K562 (cell line): ENCODE results near the gene ATP8B2. TPM values are rescaled to one million over a fixed set of nuclear protein-coding genes. Genes with fewer than 3 reads are reported as not detected.
A peak's percentile ranks its signal among the peaks of the same experiment; 100 is the strongest.

Experiments used
- CCNT2 ChIP-seq: IDR thresholded peaks from 2 replicates; pipeline ENCODE4 v1.6.1; 2011; ENCODE audit warnings: borderline replicate concordance, low read depth, mild to moderate bottlenecking, moderate library complexity, mixed read lengths, low read length; ENCODE audit not compliant: insufficient read length; ENCODE audit errors: extremely low read depth
- HOMEZ ChIP-seq: fragments of 250-450 bp; sonication (Bioruptor Pico); IDR thresholded peaks from 2 replicates; pipeline ENCODE4 v1.4.0; 2020; ENCODE audit warnings: mild to moderate bottlenecking, moderate library complexity
- MAZ ChIP-seq, 2 experiments: fragments of 450-650 bp in 1 of 2; sonication (generic) in 1 of 2; formaldehyde crosslinking; IDR thresholded peaks in 1 of 2; conservative IDR thresholded peaks in 1 of 2; 2 replicates each; pipeline versions ENCODE4 v1.4.0 to v1.5.0; 2020; ENCODE audit warnings: mild to moderate bottlenecking in 1 of 2, missing genetic modification reagents in 1 of 2
- NCOR1 ChIP-seq: fragments of 450-650 bp; IDR thresholded peaks from 2 replicates; pipeline ENCODE4 v1.6.1; 2016; ENCODE audit warnings: mild to moderate bottlenecking, moderate library complexity
- NELFE ChIP-seq: IDR thresholded peaks from 2 replicates; pipeline ENCODE4 v1.6.1; 2011; ENCODE audit warnings: mild to moderate bottlenecking; ENCODE audit not compliant: insufficient read depth, insufficient read length
- NFIC ChIP-seq: fragments of 450-650 bp; IDR thresholded peaks from 2 replicates; pipeline ENCODE4 v1.6.1; 2017; ENCODE audit warnings: mild to moderate bottlenecking, inconsistent platforms
- PATZ1 ChIP-seq: fragments of 250-450 bp; sonication (Bioruptor Pico); IDR thresholded peaks from 2 replicates; pipeline ENCODE4 v1.5.0; 2020; ENCODE audit warnings: mild to moderate bottlenecking, borderline replicate concordance
- POU5F1 ChIP-seq: fragments of 150-350 bp; IDR thresholded peaks from 2 replicates; pipeline ENCODE4 v1.6.1; 2014; ENCODE audit warnings: borderline replicate concordance, low read length, low read depth, mild to moderate bottlenecking; ENCODE audit not compliant: partially characterized antibody
- SMAD2 ChIP-seq: fragments of 150-350 bp; IDR thresholded peaks from 2 replicates; pipeline ENCODE4 v1.6.1; 2014; ENCODE audit warnings: low read depth, mild to moderate bottlenecking, low read length
- SMAD3 ChIP-seq: fragments of 450-650 bp; formaldehyde crosslinking; conservative IDR thresholded peaks from 2 replicates; pipeline ENCODE4 v1.4.0; 2020; ENCODE audit warnings: mild to moderate bottlenecking
- SNAPC5 ChIP-seq: fragments of 250-450 bp; sonication (Bioruptor Pico); IDR thresholded peaks from 2 replicates; pipeline ENCODE4 v1.8.0; 2021; ENCODE audit warnings: moderate library complexity, mild to moderate bottlenecking, inconsistent platforms
- SNRNP70 ChIP-seq: fragments of 200-400 bp; formaldehyde crosslinking; optimal IDR thresholded peaks from 2 replicates; pipeline ENCODE3; 2017; ENCODE audit warnings: low read depth, low read length
- SRSF3 ChIP-seq: fragments of 200-400 bp; formaldehyde crosslinking; IDR thresholded peaks from 2 replicates; pipeline ENCODE4 v1.6.1; 2016; ENCODE audit warnings: mild to moderate bottlenecking, low read length, moderate library complexity; ENCODE audit not compliant: insufficient read depth
- TCF3 ChIP-seq: sonication (generic); formaldehyde crosslinking; IDR thresholded peaks from 2 replicates; pipeline ENCODE4 v1.4.0; 2020; ENCODE audit warnings: mild to moderate bottlenecking, missing genetic modification reagents
- THAP7 ChIP-seq: fragments of 250-450 bp; sonication (Bioruptor Pico); IDR thresholded peaks from 2 replicates; pipeline ENCODE4 v1.5.0; 2021
- ZEB2 ChIP-seq: fragments of 450-650 bp; IDR thresholded peaks from 2 replicates; pipeline ENCODE4 v1.6.1; 2016
- ZNF311 ChIP-seq: fragments of 250-450 bp; sonication (Bioruptor Pico); IDR thresholded peaks from 2 replicates; pipeline ENCODE4 v1.4.0; 2020; ENCODE audit warnings: mild to moderate bottlenecking, moderate library complexity
- ZNF518B ChIP-seq: fragments of 250-450 bp; sonication (Bioruptor Pico); IDR thresholded peaks from 2 replicates; pipeline ENCODE4 v1.5.0; 2021; ENCODE audit warnings: mild to moderate bottlenecking, moderate library complexity
- polyA plus RNA-seq, 8 experiments: library from polyadenylated mRNA; depleted of rRNA in 4 of 8; stranded (reverse) in 5 of 8; unstranded in 3 of 8; fragments of >200 nt; fragmentation: Nextera tagmentation in 2 of 8; fragmentation: Illumina TruSeq in 1 of 8; extraction: Ambion mirVana in 2 of 8; extraction: Trizol in 1 of 8; gene quantifications; 2 replicates each; pipeline versions ENCODE4 v1.2.1 to v1.2.3, GENCODE V29; 2011 to 2014; ENCODE audit warnings: inconsistent platforms in 1 of 8, missing spikeins in 1 of 8
- total RNA-seq, 7 experiments: library from RNA; depleted of rRNA in 6 of 7; stranded (reverse); fragments of >200 nt in 6 of 7; fragmentation: Illumina TruSeq in 2 of 7; extraction: Trizol in 2 of 7; gene quantifications; 2 replicates each; pipeline versions ENCODE4 v1.2.1 to v1.2.3, GENCODE V29; 2011 to 2021; ENCODE audit warnings: low replicate concordance in 1 of 7

Gene ATP8B2
- total and polyA plus RNA-seq, 9 of the 15 experiments (the other 6 are each of a cell fraction or from before 2014, with no cell fraction given) = 0.27 to 33.2 (median 18.4) TPM

- TF ChIP-seq TCF3 = no peak
- TF ChIP-seq ZNF518B (CRISPR knock-in tag) = no peak
- TF ChIP-seq THAP7 (CRISPR knock-in tag) = no peak
- peak; percentile 79 to 89 for TF ChIP-seq MAZ (CRISPR knock-in tag; conservative IDR thresholded peaks at IDR 0.05 in 1 of 2, IDR thresholded peaks at IDR 0.05 in 1 of 2)
- TF ChIP-seq ZNF311 (CRISPR knock-in tag) = no peak
- peak; percentile 73 for TF ChIP-seq ZEB2
- no peak for TF ChIP-seq SMAD2
- TF ChIP-seq HOMEZ (CRISPR knock-in tag) = no peak
- TF ChIP-seq NFIC = no peak
- TF ChIP-seq NELFE = no peak
- no peak for TF ChIP-seq SMAD3 (CRISPR knock-in tag)
- no peak for TF ChIP-seq POU5F1
- no peak for TF ChIP-seq SRSF3
- TF ChIP-seq CCNT2 = no peak
- no peak for TF ChIP-seq SNRNP70
- peak; percentile 58 for TF ChIP-seq NCOR1
- no peak for TF ChIP-seq SNAPC5 (CRISPR knock-in tag)
- TF ChIP-seq PATZ1 = no peak
These were observed at the start of gene ATP8B2 (continued) for GRCh38 chr1:154324669-154325582.
